Activated naive CD8-positive, alpha-beta T cell treated with anti-CD3 and anti-CD28 coated beads, Interleukin-2, amount 50 U/mL, for 16 hours (primary cell): ENCODE data around the gene HLA-E.
"Not testable (repeated sequence)": the region's sequence is repeated elsewhere in the genome, so short reads cannot be mapped to it uniquely, and the experiment has no call there.

Experiments
- DNase-seq: peaks from one replicate; pipeline ENCODE4 v3.0.0-alpha.2; 2020; ENCODE audit warnings: low read depth, low spot score

The HLA-E gene

DNA sequence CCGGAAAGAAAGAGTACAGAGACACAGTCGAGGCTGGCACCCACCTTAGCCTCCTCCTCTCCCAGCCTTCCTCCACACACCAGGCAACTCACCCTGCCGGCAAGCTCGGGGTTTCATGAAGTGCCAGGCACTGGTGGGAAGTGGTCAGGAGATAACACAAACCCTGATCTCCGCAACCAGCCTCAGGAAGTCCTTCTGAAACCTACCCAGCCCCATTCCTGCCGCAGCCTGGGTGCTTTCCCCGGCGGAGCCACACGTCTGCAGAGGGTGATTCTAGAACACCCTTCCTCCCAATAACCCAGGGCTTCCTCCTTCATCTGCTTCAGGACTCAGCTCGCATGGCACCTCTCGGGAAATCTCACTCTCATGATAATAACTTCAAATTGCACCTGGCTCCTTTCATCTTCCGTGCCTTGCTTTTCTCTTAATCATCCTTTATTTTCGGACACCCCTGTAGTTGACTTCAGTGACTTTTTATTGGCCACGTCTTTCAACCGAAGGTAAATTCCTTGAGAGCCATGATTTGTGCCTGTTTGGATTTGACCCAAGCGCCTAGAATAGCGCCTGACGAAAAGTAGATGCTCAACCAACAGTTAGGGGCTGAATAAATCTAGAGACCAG is 8.7 kb upstream of the HLA-E start:
- no peak for DNase-seq

DNA sequence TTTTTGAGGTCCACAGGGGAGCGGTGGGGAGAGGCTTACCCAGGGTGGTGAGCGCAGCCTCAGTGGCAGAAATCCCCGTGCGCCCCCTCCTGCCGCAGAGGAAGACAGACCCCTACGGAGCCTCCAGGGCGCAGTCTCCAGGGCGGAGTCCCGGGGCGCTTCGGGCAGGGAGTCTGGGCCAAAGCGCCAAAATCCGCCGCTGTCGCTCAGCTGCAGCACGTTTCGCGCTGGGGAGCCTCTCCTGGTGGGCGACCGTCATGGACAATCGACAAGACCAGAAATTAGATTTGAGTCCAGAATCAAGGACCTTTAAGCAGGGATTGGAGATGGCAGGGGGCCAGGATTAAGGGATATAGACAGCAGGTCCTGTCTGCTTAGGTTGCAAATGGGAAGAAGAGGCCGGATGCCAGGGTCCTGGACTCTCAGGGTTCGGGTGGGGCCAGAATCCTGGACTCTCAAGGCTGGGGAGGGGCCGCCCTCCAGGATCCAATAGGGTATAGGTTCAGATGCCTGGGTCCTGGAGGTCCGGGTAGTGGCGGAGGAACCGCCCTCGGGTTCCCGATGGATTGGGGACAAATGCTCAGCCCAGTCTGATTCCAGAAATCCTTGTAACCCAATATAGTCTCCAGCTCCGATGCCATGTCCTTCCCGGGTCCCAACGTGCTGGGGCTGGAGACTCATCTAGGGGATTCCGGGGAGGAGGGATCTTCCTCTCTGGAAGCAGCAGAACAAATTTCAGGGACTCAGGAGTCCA is 7.9 kb upstream of the HLA-E start:
- no peak for DNase-seq

- DNase-seq = peak; percentile 69
These were observed 7.2 kb upstream of the HLA-E start for GRCh38 chr6:30481965-30482644.

GRCh38 chr6:30483677-30484279 is 5.5 kb upstream of the HLA-E start:
- DNase-seq = no peak

GRCh38 chr6:30485236-30485635 is 4.1 kb upstream of the HLA-E start:
- no peak for DNase-seq

DNA sequence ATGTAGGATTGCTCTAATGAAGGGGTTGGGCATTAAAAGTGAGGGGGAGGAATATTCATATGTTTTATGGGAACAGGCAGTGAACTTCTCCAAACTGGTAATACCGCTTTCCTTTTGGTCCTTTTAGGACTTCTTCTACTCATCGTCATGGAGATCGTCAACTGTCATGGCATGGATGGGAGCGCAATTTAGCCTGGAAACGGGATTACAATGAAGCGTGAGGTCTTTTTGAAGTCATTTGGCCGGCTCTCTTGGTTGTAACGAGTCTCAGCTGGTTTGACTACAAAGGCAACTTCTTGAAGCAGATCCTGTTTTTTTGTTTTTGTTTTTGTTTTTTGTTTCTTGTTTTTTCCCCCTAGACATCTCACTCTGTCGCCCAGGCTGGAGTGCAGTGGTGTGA is 1.4 kb upstream of the HLA-E start:
- DNase-seq = no peak

- not testable (repeated sequence) for DNase-seq
These were observed 620 bp upstream of the HLA-E start for GRCh38 chr6:30488697-30489080.

DNA sequence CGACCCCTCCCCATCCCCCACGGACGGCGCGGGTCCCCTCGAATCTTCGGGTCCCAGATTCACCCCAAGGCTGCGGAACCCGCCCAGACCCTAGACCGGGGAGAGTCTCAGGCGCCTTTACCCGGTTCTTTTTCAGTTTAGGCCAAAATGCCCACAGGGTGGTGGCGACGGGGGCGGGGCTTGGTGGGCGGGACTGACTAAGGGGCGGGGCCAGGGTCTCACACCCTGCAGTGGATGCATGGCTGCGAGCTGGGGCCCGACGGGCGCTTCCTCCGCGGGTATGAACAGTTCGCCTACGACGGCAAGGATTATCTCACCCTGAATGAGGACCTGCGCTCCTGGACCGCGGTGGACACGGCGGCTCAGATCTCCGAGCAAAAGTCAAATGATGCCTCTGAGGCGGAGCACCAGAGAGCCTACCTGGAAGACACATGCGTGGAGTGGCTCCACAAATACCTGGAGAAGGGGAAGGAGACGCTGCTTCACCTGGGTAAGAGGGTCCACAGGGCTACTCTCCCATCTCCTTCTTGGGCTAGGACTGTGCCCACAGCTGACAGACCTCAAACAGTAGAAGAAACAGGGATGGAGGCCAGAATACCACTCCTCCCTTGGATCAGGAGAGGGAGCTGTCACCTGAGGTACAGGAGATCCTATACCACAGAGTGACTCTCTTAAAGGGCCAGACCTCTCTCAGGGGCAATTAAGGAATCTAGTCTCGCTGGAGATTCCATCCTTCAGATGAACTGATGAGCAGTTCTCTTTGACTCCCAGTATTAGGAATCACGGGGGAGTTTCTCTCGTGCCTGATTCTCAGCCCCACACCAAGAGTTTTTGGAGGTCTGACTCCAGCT is 942 bp downstream of the HLA-E start:
- peak; percentile 74 for DNase-seq

GRCh38 chr6:30491291-30491953 is 2.1 kb downstream of the HLA-E start:
- not testable (repeated sequence) for DNase-seq

- DNase-seq = no peak
These were observed 3.0 kb downstream of the HLA-E start for GRCh38 chr6:30491991-30492952.

DNA sequence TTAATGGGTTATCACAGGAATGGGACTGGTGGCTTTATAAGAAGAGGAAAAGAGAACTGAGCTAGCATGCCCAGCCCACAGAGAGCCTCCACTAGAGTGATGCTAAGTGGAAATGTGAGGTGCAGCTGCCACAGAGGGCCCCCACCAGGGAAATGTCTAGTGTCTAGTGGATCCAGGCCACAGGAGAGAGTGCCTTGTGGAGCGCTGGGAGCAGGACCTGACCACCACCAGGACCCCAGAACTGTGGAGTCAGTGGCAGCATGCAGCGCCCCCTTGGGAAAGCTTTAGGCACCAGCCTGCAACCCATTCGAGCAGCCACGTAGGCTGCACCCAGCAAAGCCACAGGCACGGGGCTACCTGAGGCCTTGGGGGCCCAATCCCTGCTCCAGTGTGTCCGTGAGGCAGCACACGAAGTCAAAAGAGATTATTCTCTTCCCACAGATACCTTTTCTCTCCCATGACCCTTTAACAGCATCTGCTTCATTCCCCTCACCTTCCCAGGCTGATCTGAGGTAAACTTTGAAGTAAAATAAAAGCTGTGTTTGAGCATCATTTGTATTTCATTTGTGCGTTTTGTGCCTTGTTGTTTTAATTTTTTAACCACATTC is 4.4 kb downstream of the HLA-E start:
- DNase-seq = no peak

DNA sequence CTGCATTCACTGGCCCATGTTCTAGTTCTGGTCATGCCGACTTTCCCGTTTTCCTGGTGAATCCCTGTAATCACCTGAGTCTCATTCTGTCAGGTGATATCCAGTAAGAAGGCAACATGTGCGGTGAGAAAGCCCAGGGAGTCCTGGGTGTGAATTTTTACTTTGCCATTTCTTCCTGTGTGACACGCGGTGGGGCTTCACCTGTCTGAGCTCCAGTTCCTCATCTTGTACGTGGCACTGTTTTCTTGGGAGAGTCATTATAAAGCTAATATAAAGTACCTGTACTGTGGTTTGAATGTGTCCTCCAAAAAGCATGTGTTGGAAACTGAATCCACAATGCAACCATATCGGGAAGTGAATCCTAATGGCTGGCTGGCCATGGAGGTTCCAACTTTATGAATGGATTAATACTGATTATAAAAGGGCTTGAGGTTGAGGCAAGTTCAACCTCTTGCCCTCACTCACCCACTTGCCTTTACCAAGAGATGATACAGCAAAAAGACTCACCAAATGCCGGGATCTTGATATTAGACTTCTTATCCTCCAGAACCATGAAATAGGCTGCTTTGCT is 5.1 kb downstream of the HLA-E start:
- no peak for DNase-seq

DNA sequence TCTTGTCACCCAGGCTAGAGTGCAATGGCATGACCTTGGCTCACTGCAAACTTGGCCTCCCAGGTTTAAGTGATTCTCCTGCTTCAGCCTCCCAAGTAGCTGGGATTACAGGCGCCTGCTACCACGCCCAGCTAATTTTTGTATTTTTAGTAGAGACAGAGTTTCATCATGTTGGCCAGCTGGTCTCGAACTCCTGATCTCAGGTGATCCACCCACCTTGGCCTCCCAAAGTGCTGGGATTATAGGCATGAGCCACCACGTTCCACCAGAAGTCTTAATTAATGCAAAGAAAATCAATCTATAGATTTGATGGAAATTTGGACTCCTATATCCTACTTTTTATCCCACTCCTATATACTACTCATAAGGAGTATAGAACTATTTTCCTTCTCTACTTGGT is 5.8 kb downstream of the HLA-E start:
- not testable (repeated sequence) for DNase-seq

DNA sequence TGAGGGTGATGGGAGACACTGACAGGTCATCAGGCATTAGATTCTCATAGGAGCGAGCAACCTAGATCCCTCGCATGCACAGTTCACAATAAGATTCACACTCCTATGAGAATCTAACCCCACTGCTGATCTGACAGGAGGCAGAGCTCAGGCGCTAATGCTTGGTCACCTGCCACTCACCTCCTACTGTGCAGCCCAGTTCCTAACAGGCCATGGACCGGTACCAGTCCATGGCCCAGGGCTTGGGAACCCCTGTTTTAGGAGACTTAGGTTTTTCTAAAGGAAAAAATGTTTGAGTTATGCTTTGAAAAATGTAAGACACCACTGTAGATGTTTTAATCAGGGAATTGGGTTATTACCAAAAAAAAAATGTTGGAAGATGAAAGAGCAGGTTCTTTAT is 6.7 kb downstream of the HLA-E start:
- no peak for DNase-seq

DNA sequence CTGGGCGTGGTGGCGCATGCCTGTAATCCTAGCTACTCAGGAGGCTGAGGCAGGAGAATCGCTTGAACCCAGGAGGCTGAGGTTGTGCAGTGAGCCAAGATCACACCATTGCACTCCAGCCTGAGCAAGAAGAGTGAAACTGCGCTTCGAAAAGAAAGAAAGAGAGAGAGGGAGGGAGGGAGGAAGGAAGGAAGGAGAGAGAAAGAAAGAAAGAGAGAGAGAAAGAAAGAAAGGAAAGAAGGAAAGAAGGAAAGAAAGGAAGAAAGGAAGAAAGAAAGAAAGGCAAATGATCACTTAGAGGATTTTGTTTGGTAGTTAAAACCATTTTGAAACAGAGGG is 7.9 kb downstream of the HLA-E start:
- not testable (repeated sequence) for DNase-seq

- DNase-seq = no peak
These were observed 8.4 kb downstream of the HLA-E start for GRCh38 chr6:30497714-30498113.

- not testable (repeated sequence) for DNase-seq
These were observed 9.4 kb downstream of the HLA-E start for GRCh38 chr6:30498705-30499104.

GRCh38 chr6:30500421-30501355 is 11.4 kb downstream of the HLA-E start:
- no peak for DNase-seq
